Measurements from ENCODE around the gene LIME1. TPM values are rescaled to one million over a fixed set of nuclear protein-coding genes. Genes with fewer than 3 reads are reported as not detected.

Gene LIME1
- total RNA-seq, 1 experiment from 2014 or later: 4.5 TPM

DNA sequence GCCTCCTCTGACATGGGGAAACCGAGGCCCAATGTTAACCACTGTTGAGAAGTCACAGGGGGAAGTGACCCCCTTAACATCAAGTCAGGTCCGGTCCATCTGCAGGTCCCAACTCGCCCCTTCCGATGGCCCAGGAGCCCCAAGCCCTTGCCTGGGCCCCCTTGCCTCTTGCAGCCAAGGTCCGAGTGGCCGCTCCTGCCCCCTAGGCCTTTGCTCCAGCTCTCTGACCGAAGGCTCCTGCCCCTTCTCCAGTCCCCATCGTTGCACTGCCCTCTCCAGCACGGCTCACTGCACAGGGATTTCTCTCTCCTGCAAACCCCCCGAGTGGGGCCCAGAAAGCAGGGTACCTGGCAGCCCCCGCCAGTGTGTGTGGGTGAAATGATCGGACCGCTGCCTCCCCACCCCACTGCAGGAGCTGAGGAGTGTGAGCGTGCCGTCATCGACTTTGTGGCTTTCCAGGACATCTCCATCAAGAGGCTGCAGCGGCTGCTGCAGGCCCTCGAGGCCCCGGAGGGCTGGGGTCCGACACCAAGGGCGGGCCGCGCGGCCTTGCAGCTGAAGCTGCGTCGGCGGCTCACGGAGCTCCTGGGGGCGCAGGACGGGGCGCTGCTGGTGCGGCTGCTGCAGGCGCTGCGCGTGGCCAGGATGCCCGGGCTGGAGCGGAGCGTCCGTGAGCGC is 38.5 kb upstream of the LIME1 start:
- no peak overlapping the region for H3K4me3 Mint-ChIP-seq
- H3K9me3 Mint-ChIP-seq: no peaks in the 10 kb centered on the region
- H3K27ac Mint-ChIP-seq: no peak overlapping the region
- peaks cover 7% of the 10 kb centered on the region for H3K36me3 Mint-ChIP-seq
- TF ChIP-seq GRHL2 (CRISPR knock-in tag; IDR thresholded peaks at IDR 0.05; ENCODE audit: insufficient replicate concordance, severe bottlenecking) (no peak), SP1 (CRISPR knock-in tag; conservative IDR thresholded peaks at IDR 0.05) (no peak)
- TF ChIP-seq, protein P1, sequence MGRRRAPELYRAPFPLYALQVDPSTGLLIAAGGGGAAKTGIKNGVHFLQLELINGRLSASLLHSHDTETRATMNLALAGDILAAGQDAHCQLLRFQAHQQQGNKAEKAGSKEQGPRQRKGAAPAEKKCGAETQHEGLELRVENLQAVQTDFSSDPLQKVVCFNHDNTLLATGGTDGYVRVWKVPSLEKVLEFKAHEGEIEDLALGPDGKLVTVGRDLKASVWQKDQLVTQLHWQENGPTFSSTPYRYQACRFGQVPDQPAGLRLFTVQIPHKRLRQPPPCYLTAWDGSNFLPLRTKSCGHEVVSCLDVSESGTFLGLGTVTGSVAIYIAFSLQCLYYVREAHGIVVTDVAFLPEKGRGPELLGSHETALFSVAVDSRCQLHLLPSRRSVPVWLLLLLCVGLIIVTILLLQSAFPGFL (CRISPR knock-in tag; IDR thresholded peaks at IDR 0.05; ENCODE audit: borderline replicate concordance): no peak
- DNase-seq (ENCODE audit: low spot score) (no peak), ATAC-seq (no peak)
- H3K27me3 Mint-ChIP-seq (ENCODE audit: low read depth): peaks cover 3% of the 10 kb centered on the region; the same call in 1 of the 2 replicates
- POLR2A ChIA-PET: interaction anchor here (0.8 to 1.6 kb wide), 2 partner anchors 40 to 44 kb away, joined by 3 to 4 read pairs; partner anchors contain the start of gene RTEL1
- peaks cover 7% of the 10 kb centered on the region for H3K4me1 Mint-ChIP-seq
- CTCF ChIA-PET: interaction anchor here (1.2 to 3.4 kb wide), 5 partner anchors 9 to 160 kb away, joined by 3 to 19 read pairs (median 9); partner anchors contain the start of genes ARFRP1, PTK6, SRMS and ZGPAT

DNA sequence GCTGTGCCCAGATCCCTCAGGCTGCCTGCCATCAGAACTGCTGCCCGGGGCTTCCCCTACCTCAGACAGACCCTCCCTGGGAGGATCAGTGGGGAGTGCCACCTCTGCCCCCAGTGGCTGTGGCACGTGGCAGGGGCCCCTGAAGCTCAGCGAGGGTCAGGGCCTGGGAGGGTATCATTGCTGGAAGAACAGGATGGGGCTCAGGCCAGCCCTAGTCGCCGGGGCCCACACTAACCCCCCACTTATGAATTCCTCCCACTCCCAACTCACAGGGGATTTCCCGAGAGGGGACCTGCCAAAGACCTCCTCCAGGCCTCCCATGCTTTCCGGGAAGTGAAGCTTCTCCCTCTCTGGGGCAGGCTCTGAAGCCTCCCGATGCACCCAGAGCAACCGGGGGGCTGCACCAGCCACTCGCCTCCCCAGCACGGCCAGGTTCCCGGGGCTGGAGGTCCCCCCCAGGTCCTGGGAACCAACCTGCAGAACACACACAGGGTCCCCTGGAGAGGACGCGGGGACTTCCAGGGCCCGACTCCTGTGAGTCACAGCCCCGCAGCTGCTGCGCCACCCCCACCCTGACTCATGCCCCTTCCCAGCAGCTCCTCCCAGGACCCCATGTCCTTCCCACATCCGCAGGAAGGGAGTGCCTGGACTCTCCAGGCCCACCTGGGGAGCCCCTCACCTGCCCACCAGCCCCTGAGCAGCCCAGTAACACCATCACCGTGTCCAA is 37.6 kb upstream of the LIME1 start:
- POLR2A ChIA-PET: interaction anchor here (0.8 kb wide), 1 partner anchor 43 kb away, joined by 3 read pairs; no protein-coding TSS in a partner anchor
- H3K9me3 Mint-ChIP-seq: no peaks in the 10 kb centered on the region
- no peak overlapping the region for H3K27ac Mint-ChIP-seq
- peaks cover 3% of the 10 kb centered on the region for H3K36me3 Mint-ChIP-seq
- DNase-seq (ENCODE audit: low spot score): no peak
- no peaks in the 10 kb centered on the region for H3K27me3 Mint-ChIP-seq (ENCODE audit: low read depth)
- ATAC-seq: no peak
- H3K4me3 Mint-ChIP-seq: no peak overlapping the region
- peaks cover 7% of the 10 kb centered on the region for H3K4me1 Mint-ChIP-seq
- CTCF ChIA-PET: interaction anchor here (1.3 to 3.4 kb wide), 3 partner anchors 57 to 161 kb away, joined by 3 to 19 read pairs (median 14); partner anchors contain the start of genes PTK6 and SRMS
- no peak for TF ChIP-seq SMAD3 (CRISPR knock-in tag; IDR thresholded peaks at IDR 0.05; ENCODE audit: borderline replicate concordance)
- TF ChIP-seq, protein P2, sequence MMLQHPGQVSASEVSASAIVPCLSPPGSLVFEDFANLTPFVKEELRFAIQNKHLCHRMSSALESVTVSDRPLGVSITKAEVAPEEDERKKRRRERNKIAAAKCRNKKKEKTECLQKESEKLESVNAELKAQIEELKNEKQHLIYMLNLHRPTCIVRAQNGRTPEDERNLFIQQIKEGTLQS (CRISPR knock-in tag; conservative IDR thresholded peaks at IDR 0.05): no peak
- TF ChIP-seq, protein P3, sequence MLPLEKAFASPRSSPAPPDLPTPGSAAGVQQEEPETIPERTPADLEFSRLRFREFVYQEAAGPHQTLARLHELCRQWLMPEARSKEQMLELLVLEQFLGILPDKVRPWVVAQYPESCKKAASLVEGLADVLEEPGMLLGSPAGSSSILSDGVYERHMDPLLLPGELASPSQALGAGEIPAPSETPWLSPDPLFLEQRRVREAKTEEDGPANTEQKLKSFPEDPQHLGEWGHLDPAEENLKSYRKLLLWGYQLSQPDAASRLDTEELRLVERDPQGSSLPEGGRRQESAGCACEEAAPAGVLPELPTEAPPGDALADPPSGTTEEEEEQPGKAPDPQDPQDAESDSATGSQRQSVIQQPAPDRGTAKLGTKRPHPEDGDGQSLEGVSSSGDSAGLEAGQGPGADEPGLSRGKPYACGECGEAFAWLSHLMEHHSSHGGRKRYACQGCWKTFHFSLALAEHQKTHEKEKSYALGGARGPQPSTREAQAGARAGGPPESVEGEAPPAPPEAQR (CRISPR knock-in tag; IDR thresholded peaks at IDR 0.05): no peak
- TF ChIP-seq ESRRA (CRISPR knock-in tag; IDR thresholded peaks at IDR 0.05; ENCODE audit: borderline replicate concordance): no peak
- TF ChIP-seq, protein P4, sequence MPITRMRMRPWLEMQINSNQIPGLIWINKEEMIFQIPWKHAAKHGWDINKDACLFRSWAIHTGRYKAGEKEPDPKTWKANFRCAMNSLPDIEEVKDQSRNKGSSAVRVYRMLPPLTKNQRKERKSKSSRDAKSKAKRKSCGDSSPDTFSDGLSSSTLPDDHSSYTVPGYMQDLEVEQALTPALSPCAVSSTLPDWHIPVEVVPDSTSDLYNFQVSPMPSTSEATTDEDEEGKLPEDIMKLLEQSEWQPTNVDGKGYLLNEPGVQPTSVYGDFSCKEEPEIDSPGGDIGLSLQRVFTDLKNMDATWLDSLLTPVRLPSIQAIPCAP (CRISPR knock-in tag; IDR thresholded peaks at IDR 0.05): no peak
- no peak for TF ChIP-seq NFYB (CRISPR knock-in tag; conservative IDR thresholded peaks at IDR 0.05; ENCODE audit: low read depth)
- TF ChIP-seq, protein P1 (CRISPR knock-in tag; IDR thresholded peaks at IDR 0.05; ENCODE audit: borderline replicate concordance): no peak
- no peak for TF ChIP-seq RELA (CRISPR knock-in tag; IDR thresholded peaks at IDR 0.05; ENCODE audit: borderline replicate concordance)
- TF ChIP-seq ZNF423 (CRISPR knock-in tag; IDR thresholded peaks at IDR 0.05): no peak
- TF ChIP-seq, protein P5, sequence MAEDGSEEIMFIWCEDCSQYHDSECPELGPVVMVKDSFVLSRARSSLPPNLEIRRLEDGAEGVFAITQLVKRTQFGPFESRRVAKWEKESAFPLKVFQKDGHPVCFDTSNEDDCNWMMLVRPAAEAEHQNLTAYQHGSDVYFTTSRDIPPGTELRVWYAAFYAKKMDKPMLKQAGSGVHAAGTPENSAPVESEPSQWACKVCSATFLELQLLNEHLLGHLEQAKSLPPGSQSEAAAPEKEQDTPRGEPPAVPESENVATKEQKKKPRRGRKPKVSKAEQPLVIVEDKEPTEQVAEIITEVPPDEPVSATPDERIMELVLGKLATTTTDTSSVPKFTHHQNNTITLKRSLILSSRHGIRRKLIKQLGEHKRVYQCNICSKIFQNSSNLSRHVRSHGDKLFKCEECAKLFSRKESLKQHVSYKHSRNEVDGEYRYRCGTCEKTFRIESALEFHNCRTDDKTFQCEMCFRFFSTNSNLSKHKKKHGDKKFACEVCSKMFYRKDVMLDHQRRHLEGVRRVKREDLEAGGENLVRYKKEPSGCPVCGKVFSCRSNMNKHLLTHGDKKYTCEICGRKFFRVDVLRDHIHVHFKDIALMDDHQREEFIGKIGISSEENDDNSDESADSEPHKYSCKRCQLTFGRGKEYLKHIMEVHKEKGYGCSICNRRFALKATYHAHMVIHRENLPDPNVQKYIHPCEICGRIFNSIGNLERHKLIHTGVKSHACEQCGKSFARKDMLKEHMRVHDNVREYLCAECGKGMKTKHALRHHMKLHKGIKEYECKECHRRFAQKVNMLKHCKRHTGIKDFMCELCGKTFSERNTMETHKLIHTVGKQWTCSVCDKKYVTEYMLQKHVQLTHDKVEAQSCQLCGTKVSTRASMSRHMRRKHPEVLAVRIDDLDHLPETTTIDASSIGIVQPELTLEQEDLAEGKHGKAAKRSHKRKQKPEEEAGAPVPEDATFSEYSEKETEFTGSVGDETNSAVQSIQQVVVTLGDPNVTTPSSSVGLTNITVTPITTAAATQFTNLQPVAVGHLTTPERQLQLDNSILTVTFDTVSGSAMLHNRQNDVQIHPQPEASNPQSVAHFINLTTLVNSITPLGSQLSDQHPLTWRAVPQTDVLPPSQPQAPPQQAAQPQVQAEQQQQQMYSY (CRISPR knock-in tag; IDR thresholded peaks at IDR 0.05): no peak
- TF ChIP-seq ATF1 (CRISPR knock-in tag; IDR thresholded peaks at IDR 0.05): no peak
- no peak for TF ChIP-seq HMGA2 (CRISPR knock-in tag; IDR thresholded peaks at IDR 0.05)
- TF ChIP-seq, protein P6, sequence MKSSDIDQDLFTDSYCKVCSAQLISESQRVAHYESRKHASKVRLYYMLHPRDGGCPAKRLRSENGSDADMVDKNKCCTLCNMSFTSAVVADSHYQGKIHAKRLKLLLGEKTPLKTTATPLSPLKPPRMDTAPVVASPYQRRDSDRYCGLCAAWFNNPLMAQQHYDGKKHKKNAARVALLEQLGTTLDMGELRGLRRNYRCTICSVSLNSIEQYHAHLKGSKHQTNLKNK (CRISPR knock-in tag; IDR thresholded peaks at IDR 0.05): no peak
- TF ChIP-seq ELF4 (CRISPR knock-in tag; IDR thresholded peaks at IDR 0.05; ENCODE audit: low read depth): no peak
- TF ChIP-seq, protein P7, sequence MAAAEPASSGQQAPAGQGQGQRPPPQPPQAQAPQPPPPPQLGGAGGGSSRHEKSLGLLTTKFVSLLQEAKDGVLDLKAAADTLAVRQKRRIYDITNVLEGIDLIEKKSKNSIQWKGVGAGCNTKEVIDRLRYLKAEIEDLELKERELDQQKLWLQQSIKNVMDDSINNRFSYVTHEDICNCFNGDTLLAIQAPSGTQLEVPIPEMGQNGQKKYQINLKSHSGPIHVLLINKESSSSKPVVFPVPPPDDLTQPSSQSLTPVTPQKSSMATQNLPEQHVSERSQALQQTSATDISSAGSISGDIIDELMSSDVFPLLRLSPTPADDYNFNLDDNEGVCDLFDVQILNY (CRISPR knock-in tag; IDR thresholded peaks at IDR 0.05): no peak
- TF ChIP-seq, protein P8, sequence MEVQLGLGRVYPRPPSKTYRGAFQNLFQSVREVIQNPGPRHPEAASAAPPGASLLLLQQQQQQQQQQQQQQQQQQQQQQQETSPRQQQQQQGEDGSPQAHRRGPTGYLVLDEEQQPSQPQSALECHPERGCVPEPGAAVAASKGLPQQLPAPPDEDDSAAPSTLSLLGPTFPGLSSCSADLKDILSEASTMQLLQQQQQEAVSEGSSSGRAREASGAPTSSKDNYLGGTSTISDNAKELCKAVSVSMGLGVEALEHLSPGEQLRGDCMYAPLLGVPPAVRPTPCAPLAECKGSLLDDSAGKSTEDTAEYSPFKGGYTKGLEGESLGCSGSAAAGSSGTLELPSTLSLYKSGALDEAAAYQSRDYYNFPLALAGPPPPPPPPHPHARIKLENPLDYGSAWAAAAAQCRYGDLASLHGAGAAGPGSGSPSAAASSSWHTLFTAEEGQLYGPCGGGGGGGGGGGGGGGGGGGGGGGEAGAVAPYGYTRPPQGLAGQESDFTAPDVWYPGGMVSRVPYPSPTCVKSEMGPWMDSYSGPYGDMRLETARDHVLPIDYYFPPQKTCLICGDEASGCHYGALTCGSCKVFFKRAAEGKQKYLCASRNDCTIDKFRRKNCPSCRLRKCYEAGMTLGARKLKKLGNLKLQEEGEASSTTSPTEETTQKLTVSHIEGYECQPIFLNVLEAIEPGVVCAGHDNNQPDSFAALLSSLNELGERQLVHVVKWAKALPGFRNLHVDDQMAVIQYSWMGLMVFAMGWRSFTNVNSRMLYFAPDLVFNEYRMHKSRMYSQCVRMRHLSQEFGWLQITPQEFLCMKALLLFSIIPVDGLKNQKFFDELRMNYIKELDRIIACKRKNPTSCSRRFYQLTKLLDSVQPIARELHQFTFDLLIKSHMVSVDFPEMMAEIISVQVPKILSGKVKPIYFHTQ (CRISPR knock-in tag; IDR thresholded peaks at IDR 0.05): no peak

Data from WTC11 (cell line).